Hematopoietic multipotent progenitor cell treated with erythropoietin and hydrocortisone succinate and interleukin-3 and kit ligand, for 15 days (in vitro differentiated cells): ENCODE data around the gene RBM17.
"Not testable (repeated sequence)": the region's sequence is repeated elsewhere in the genome, so short reads cannot be mapped to it uniquely, and the experiment has no call there.

Experiments used
- DNase-seq: peaks from one replicate; pipeline ENCODE4 v3.0.0-alpha.2; 2015; ENCODE audit warnings: low spot score

The RBM17 gene

GRCh38 chr10:6136215-6137201, 47.7 kb downstream of the RBM17 start:
- DNase-seq = no peak

GRCh38 chr10:6138456-6138855, 49.6 kb downstream of the RBM17 start:
- DNase-seq = no peak

- DNase-seq = no peak
Measured at GRCh38 chr10:6139470-6139869, 50.6 kb downstream of the RBM17 start.

- DNase-seq = no peak
Measured at GRCh38 chr10:6140141-6140841, 51.5 kb downstream of the RBM17 start.

GRCh38 chr10:6140965-6141295, 52.1 kb downstream of the RBM17 start:
- no peak for DNase-seq

- no peak for DNase-seq
Measured at GRCh38 chr10:6141296-6142151, 52.7 kb downstream of the RBM17 start.

GRCh38 chr10:6142186-6142585, 53.4 kb downstream of the RBM17 start:
- not testable (repeated sequence) for DNase-seq

- no peak for DNase-seq
Measured at GRCh38 chr10:6142644-6143043, 53.8 kb downstream of the RBM17 start.

GRCh38 chr10:6143181-6143580, 54.3 kb downstream of the RBM17 start:
- DNase-seq = no peak

GRCh38 chr10:6144406-6145165, 55.8 kb downstream of the RBM17 start:
- peak; percentile 81 for DNase-seq

GRCh38 chr10:6145166-6145987, 56.5 kb downstream of the RBM17 start:
- DNase-seq = no peak

GRCh38 chr10:6146013-6146785, 57.4 kb downstream of the RBM17 start:
- no peak for DNase-seq

- DNase-seq = no peak
Measured at GRCh38 chr10:6146921-6147320, 58.1 kb downstream of the RBM17 start.

GRCh38 chr10:6148251-6148701, 59.4 kb downstream of the RBM17 start:
- no peak for DNase-seq

- DNase-seq = no peak
Measured at GRCh38 chr10:6148908-6149307, 60.1 kb downstream of the RBM17 start.

- DNase-seq = peak; percentile 74
Measured at GRCh38 chr10:6151087-6151977, 62.5 kb downstream of the RBM17 start.

- no peak for DNase-seq
Measured at GRCh38 chr10:6153845-6154244, 65.0 kb downstream of the RBM17 start.

GRCh38 chr10:6154566-6154965, 65.7 kb downstream of the RBM17 start:
- DNase-seq = no peak

- DNase-seq = no peak
Measured at GRCh38 chr10:6158276-6158675, 69.4 kb downstream of the RBM17 start.
